Neutrophil (primary cell): ENCODE data around the gene LONP2.
A peak's percentile ranks its signal among the peaks of the same experiment; 100 is the strongest.
"Not testable (repeated sequence)": the region's sequence is repeated elsewhere in the genome, so short reads cannot be mapped to it uniquely, and the experiment has no call there.

Experiments used
- H3K27ac ChIP-seq: fragments of 200-600 bp; sonication (generic); 2 replicates; pipeline ENCODE4 v1.5.1; 2016; ENCODE audit warnings: mild to moderate bottlenecking, moderate library complexity
- H3K27me3 ChIP-seq: fragments of 200-600 bp; sonication (generic); 2 replicates; pipeline ENCODE4 v1.6.0; 2016; ENCODE audit warnings: mild to moderate bottlenecking
- H3K36me3 ChIP-seq: fragments of 200-600 bp; sonication (generic); 2 replicates; pipeline ENCODE4 v1.5.1; 2017
- H3K4me1 ChIP-seq, 2 experiments: fragments of 200-600 bp in 1 of 2; sonication (generic) in 1 of 2; 1 replicate in 1 of 2; 2 replicates in 1 of 2; pipeline versions ENCODE4 v1.5.1 to v1.6.1; 2013 to 2016; ENCODE audit warnings: low read depth in 1 of 2, low read length in 1 of 2, mild to moderate bottlenecking in 1 of 2, moderate library complexity in 1 of 2; ENCODE audit not compliant: control insufficient read depth in 1 of 2, insufficient read depth in 1 of 2
- H3K4me3 ChIP-seq, 2 experiments: fragments of 200-600 bp in 1 of 2; sonication (generic) in 1 of 2; 1 replicate in 1 of 2; 2 replicates in 1 of 2; pipeline ENCODE4 v1.5.1; 2013 to 2016; ENCODE audit warnings: low read depth in 1 of 2, low read length in 1 of 2, mild to moderate bottlenecking in 1 of 2, moderate library complexity in 1 of 2
- H3K9me3 ChIP-seq: fragments of 200-600 bp; sonication (generic); 2 replicates; pipeline ENCODE4 v1.5.1; 2016
- CTCF ChIP-seq: fragments of 200-600 bp; sonication (generic); IDR thresholded peaks from 2 replicates; pipeline ENCODE4 v1.5.1; 2016; ENCODE audit warnings: antibody characterized with exemption

LONP2 gene

GRCh38 chr16:48347191-48347865 is 103.2 kb downstream of the LONP2 start:
- Histone ChIP-seq H3K27ac (peak overlapping the region; percentile 78), H3K4me1 (peaks cover 10 to 13% of the 10 kb centered on the region in 2 experiments), H3K27me3 (no peaks in the 10 kb centered on the region), H3K4me3 (no peak overlapping the region), H3K36me3 (peaks cover 44% of the 10 kb centered on the region), H3K9me3 (no peaks in the 10 kb centered on the region)
- TF ChIP-seq CTCF = no peak

- Histone ChIP-seq H3K36me3 (peaks cover 44% of the 10 kb centered on the region), H3K4me3 (no peak overlapping the region), H3K4me1 (peaks cover 10 to 13% of the 10 kb centered on the region in 2 experiments), H3K27me3 (no peaks in the 10 kb centered on the region), H3K9me3 (no peaks in the 10 kb centered on the region), H3K27ac (peak overlapping the region; percentile 78)
- TF ChIP-seq CTCF = no peak
Observed at GRCh38 chr16:48347980-48348379, 103.9 kb downstream of the LONP2 start.

GRCh38 chr16:48350736-48351135 is 106.6 kb downstream of the LONP2 start:
- no peaks in the 10 kb centered on the region for H3K9me3 ChIP-seq
- peaks cover 49% of the 10 kb centered on the region for H3K36me3 ChIP-seq
- no peak overlapping the region for H3K27ac ChIP-seq
- TF ChIP-seq CTCF = no peak
- H3K4me1 ChIP-seq = peaks cover 13 to 17% of the 10 kb centered on the region in 2 experiments
- no peak overlapping the region for H3K4me3 ChIP-seq
- no peaks in the 10 kb centered on the region for H3K27me3 ChIP-seq

- H3K36me3 ChIP-seq = peaks cover 49% of the 10 kb centered on the region
- no peak for TF ChIP-seq CTCF
- peaks cover 3 to 4% of the 10 kb centered on the region in 2 experiments for H3K4me1 ChIP-seq
- H3K27ac ChIP-seq = no peak overlapping the region
- no peaks in the 10 kb centered on the region for H3K9me3 ChIP-seq
- H3K4me3 ChIP-seq = no peak overlapping the region
- no peaks in the 10 kb centered on the region for H3K27me3 ChIP-seq
Observed at GRCh38 chr16:48352648-48353390, 108.7 kb downstream of the LONP2 start.

GRCh38 chr16:48353565-48354163 is 109.6 kb downstream of the LONP2 start:
- Histone ChIP-seq H3K27ac (no peak overlapping the region), H3K27me3 (no peaks in the 10 kb centered on the region), H3K9me3 (no peaks in the 10 kb centered on the region), H3K4me1 (peaks cover 3 to 4% of the 10 kb centered on the region in 2 experiments), H3K36me3 (peaks cover 49% of the 10 kb centered on the region), H3K4me3 (no peak overlapping the region)
- peak; percentile 84 for TF ChIP-seq CTCF

GRCh38 chr16:48354385-48354784 is 110.3 kb downstream of the LONP2 start:
- not testable (repeated sequence) for H3K27ac ChIP-seq, H3K27me3 ChIP-seq, H3K4me3 ChIP-seq, H3K4me1 ChIP-seq, H3K9me3 ChIP-seq
- peaks cover 46% of the 10 kb centered on the region for H3K36me3 ChIP-seq
